NCI-H748 (cell line): ENCODE data around the gene SSH2.

ENCODE experiments used
- DNase-seq: peaks from one replicate; lab custom pipeline; 2025; ENCODE audit not compliant: unreplicated experiment; lab: John Stamatoyannopoulos, UW

The SSH2 gene

GRCh38 chr17:29840884-29841283 lies 89.1 kb downstream of the SSH2 start:
- no peak for DNase-seq

GRCh38 chr17:29839656-29840055 lies 90.4 kb downstream of the SSH2 start:
- DNase-seq: no peak

GRCh38 chr17:29838961-29839360 lies 91.1 kb downstream of the SSH2 start:
- peak; percentile 55 for DNase-seq

GRCh38 chr17:29837531-29837930 lies 92.5 kb downstream of the SSH2 start:
- DNase-seq: no peak

GRCh38 chr17:29836643-29837042 lies 93.4 kb downstream of the SSH2 start:
- no peak for DNase-seq

GRCh38 chr17:29835435-29836351 lies 94.3 kb downstream of the SSH2 start:
- DNase-seq: no peak

GRCh38 chr17:29833801-29834200 lies 96.2 kb downstream of the SSH2 start:
- DNase-seq: no peak

- DNase-seq: peak; percentile 19
Measured at GRCh38 chr17:29828676-29829284, 101.2 kb downstream of the SSH2 start.

GRCh38 chr17:29827179-29827578 lies 102.8 kb downstream of the SSH2 start:
- no peak for DNase-seq

- peak; percentile 73 for DNase-seq
Measured at GRCh38 chr17:29826114-29826692, 103.8 kb downstream of the SSH2 start.

GRCh38 chr17:29825604-29826003 lies 104.4 kb downstream of the SSH2 start:
- DNase-seq: peak; percentile 71

GRCh38 chr17:29821897-29822296 lies 108.1 kb downstream of the SSH2 start:
- DNase-seq: no peak

GRCh38 chr17:29820425-29820824 lies 109.6 kb downstream of the SSH2 start:
- DNase-seq: no peak

GRCh38 chr17:29807520-29808361 lies 122.3 kb downstream of the SSH2 start:
- peak; percentile 63 for DNase-seq

GRCh38 chr17:29802246-29802645 lies 127.8 kb downstream of the SSH2 start:
- no peak for DNase-seq

GRCh38 chr17:29800457-29800856 lies 129.6 kb downstream of the SSH2 start:
- no peak for DNase-seq

- no peak for DNase-seq
Measured at GRCh38 chr17:29796652-29797051, 133.4 kb downstream of the SSH2 start.

- no peak for DNase-seq
Measured at GRCh38 chr17:29793501-29793900, 136.5 kb downstream of the SSH2 start.

- no peak for DNase-seq
Measured at GRCh38 chr17:29791336-29792080, 138.5 kb downstream of the SSH2 start.
